OCI-LY3 (cell line): ENCODE data around the gene ASPG.

Source experiments
- CTCF ChIP-seq: fragments of 200-600, 300-600 bp; sonication (generic); IDR thresholded peaks from 2 replicates; pipeline ENCODE4 v1.5.1; 2014; ENCODE audit warnings: antibody characterized with exemption, low read length, low read depth
- EZH2phosphoT487 ChIP-seq: fragments of 200-600 bp; shearing (Covaris generic); IDR thresholded peaks from 2 replicates; pipeline ENCODE4 v1.6.1; 2018; ENCODE audit warnings: antibody characterized with exemption, mixed run types, low read depth

- TF ChIP-seq CTCF (no peak), EZH2phosphoT487 (no peak)
Observed at GRCh38 chr14:104135904-104136471, 50.5 kb downstream of the ASPG start.
